ENCODE data around the gene KDM8.

DNA sequence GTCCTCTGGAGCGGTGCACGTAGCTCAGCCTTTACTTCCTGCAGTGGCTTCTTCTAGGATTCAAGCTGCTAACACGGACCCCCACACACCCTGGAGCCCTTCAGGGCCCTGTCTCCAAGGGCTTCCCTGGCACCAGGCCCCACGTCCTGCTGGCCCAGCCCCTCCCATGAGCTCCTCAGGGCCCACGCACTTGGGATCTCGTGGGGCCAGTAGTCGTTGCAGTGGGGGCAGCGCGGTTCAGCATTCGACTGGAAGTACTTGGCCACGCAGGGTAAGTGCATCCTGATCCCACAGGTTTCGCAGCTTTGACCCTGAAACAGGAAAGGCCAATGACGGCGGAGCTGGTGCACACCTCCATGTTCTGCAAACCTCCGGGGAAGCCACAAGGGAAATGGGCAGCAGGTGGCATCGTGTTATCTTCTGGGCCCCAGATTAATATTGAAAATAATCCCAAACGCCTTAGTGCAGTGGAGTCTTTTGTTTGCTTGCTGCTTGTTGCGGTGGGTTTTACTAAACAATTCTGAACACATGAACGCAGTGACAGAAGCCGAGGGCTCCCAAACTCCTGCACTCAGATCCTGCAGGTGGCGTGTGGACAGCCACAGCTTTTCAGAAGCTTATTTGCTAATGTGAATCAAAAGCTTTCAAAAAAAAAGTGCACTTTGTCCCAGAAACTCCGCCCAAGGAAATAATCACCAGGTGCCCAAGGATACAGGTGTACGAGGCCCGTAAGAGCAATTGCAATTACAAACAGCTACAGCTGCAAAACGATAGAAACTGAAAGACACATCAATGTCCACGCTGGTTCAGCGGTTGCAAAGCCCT is 22.4 kb downstream of the KDM8 start:
- TF ChIP-seq, protein P1, sequence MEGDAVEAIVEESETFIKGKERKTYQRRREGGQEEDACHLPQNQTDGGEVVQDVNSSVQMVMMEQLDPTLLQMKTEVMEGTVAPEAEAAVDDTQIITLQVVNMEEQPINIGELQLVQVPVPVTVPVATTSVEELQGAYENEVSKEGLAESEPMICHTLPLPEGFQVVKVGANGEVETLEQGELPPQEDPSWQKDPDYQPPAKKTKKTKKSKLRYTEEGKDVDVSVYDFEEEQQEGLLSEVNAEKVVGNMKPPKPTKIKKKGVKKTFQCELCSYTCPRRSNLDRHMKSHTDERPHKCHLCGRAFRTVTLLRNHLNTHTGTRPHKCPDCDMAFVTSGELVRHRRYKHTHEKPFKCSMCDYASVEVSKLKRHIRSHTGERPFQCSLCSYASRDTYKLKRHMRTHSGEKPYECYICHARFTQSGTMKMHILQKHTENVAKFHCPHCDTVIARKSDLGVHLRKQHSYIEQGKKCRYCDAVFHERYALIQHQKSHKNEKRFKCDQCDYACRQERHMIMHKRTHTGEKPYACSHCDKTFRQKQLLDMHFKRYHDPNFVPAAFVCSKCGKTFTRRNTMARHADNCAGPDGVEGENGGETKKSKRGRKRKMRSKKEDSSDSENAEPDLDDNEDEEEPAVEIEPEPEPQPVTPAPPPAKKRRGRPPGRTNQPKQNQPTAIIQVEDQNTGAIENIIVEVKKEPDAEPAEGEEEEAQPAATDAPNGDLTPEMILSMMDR (conservative IDR thresholded peaks at IDR 0.05), result no peak; the same call in 1 of the 2 replicates
- TF ChIP-seq EZH2 (IDR thresholded peaks at IDR 0.05; ENCODE audit: low read depth), result no peak

Data from PC-9 (cell line).